ENCODE results near the gene SPINT2.

DNA sequence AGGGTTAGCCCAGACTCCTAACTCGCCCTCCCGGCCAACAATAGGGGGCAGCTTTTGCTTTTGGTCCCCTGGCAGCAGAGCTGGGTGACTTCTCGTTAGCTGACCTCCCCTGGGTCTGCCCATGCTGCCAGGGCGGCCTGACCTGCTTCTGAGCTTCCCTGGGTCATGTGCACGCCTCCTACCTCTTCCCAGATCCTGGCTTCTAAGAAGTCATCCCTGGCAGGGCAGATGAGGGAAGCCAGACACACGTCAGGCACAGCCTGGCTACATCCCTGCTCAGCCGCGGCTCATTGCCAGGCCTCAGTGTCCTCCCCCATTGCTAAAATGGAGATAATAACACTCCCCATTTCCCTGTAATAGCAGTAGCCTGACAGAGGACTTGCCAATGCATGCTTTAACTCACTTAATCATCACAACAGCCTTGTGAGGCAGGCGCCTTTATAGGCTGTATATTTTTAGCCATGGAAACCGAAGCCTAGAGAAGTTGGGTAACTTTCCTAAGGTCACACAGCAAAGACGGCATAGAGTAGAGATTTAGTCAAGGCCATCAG is 57.3 kb downstream of the SPINT2 start:
- TF ChIP-seq, protein P1, sequence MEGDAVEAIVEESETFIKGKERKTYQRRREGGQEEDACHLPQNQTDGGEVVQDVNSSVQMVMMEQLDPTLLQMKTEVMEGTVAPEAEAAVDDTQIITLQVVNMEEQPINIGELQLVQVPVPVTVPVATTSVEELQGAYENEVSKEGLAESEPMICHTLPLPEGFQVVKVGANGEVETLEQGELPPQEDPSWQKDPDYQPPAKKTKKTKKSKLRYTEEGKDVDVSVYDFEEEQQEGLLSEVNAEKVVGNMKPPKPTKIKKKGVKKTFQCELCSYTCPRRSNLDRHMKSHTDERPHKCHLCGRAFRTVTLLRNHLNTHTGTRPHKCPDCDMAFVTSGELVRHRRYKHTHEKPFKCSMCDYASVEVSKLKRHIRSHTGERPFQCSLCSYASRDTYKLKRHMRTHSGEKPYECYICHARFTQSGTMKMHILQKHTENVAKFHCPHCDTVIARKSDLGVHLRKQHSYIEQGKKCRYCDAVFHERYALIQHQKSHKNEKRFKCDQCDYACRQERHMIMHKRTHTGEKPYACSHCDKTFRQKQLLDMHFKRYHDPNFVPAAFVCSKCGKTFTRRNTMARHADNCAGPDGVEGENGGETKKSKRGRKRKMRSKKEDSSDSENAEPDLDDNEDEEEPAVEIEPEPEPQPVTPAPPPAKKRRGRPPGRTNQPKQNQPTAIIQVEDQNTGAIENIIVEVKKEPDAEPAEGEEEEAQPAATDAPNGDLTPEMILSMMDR (conservative IDR thresholded peaks at IDR 0.05; ENCODE audit: low read depth, low read length): no peak
- TF ChIP-seq EZH2 (IDR thresholded peaks at IDR 0.05; ENCODE audit: borderline replicate concordance, low read depth, low read length, poor library complexity, severe bottlenecking): no peak

Measured in A673 (cell line).